Measurements from ENCODE around the gene ERICH6.

ERICH6 gene

DNA sequence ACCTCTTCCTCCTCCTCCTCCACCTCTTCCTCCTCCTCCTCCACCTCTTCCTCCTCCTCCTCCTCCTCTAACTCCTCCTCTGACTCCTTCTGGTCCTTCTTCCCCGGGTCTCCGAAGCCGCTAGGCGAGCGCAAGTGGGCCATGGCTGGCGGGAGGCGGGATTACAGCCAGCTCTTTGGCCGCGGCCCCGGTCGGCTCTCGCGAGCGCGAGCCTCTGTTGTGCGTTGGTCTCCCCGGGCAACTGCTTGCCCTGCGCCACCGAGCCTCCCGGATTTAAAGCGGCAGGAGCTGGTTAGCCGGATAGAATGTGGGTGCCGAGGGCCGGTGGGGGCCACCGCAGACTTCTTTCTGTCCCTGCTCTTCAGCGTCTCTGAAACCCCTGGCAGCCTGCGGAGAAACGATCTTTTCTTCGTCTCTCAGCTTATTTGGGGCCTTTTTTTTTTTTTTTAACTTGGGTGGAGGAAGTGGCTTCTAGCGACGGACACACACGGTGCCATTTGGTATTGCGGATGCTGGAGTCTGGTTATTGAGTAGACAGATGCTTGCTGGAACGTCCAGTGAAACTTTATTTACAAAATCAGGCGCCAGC lies at the start of gene ERICH6:
Gene ERICH6, minus strand, starts transcription at position 165 of the 589 bp plus-strand sequence. Its CDS starts 22 bp downstream, at position 143.
- peak; percentile 99 for ATAC-seq
- TF ChIP-seq, protein P1, sequence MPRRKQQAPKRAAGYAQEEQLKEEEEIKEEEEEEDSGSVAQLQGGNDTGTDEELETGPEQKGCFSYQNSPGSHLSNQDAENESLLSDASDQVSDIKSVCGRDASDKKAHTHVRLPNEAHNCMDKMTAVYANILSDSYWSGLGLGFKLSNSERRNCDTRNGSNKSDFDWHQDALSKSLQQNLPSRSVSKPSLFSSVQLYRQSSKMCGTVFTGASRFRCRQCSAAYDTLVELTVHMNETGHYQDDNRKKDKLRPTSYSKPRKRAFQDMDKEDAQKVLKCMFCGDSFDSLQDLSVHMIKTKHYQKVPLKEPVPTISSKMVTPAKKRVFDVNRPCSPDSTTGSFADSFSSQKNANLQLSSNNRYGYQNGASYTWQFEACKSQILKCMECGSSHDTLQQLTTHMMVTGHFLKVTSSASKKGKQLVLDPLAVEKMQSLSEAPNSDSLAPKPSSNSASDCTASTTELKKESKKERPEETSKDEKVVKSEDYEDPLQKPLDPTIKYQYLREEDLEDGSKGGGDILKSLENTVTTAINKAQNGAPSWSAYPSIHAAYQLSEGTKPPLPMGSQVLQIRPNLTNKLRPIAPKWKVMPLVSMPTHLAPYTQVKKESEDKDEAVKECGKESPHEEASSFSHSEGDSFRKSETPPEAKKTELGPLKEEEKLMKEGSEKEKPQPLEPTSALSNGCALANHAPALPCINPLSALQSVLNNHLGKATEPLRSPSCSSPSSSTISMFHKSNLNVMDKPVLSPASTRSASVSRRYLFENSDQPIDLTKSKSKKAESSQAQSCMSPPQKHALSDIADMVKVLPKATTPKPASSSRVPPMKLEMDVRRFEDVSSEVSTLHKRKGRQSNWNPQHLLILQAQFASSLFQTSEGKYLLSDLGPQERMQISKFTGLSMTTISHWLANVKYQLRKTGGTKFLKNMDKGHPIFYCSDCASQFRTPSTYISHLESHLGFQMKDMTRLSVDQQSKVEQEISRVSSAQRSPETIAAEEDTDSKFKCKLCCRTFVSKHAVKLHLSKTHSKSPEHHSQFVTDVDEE (CRISPR knock-in tag; IDR thresholded peaks at IDR 0.05): no peak
- TF ChIP-seq ZFP30 (CRISPR knock-in tag; IDR thresholded peaks at IDR 0.05) (no peak), ZNF8 (CRISPR knock-in tag; IDR thresholded peaks at IDR 0.05) (no peak), ZC3H10 (CRISPR knock-in tag; IDR thresholded peaks at IDR 0.05) (no peak), OSR1 (CRISPR knock-in tag; IDR thresholded peaks at IDR 0.05) (peak; percentile 68; the same call in 1 of the 2 replicates)

DNA sequence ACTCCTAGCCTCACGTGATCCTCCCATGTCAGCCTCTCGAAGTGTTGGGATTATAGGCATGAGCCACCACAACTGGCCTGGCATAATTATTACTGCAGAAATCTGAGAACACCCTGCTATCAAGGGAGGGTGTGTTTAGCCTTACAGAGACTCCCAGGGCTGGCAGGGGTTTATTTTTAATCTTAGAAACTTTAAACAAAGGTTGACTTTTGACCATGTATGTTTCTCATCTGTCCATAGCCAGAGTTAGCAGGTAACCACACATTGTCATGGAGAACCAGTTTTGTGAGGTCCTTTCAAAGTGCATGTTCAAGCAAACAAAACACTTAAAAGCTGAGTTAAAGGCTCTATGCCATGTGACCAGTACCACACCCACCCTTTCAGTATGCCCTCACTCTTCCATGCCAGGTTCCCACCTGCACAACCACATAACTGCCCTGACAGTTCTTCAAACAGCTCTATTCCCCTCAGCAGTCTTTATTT lies 48.1 kb upstream of the ERICH6 start:
- TF ChIP-seq ZNF565 (CRISPR knock-in tag; conservative IDR thresholded peaks at IDR 0.05; ENCODE audit: low read depth): no peak
- TF ChIP-seq, protein P2, sequence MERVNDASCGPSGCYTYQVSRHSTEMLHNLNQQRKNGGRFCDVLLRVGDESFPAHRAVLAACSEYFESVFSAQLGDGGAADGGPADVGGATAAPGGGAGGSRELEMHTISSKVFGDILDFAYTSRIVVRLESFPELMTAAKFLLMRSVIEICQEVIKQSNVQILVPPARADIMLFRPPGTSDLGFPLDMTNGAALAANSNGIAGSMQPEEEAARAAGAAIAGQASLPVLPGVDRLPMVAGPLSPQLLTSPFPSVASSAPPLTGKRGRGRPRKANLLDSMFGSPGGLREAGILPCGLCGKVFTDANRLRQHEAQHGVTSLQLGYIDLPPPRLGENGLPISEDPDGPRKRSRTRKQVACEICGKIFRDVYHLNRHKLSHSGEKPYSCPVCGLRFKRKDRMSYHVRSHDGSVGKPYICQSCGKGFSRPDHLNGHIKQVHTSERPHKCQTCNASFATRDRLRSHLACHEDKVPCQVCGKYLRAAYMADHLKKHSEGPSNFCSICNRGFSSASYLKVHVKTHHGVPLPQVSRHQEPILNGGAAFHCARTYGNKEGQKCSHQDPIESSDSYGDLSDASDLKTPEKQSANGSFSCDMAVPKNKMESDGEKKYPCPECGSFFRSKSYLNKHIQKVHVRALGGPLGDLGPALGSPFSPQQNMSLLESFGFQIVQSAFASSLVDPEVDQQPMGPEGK (CRISPR knock-in tag; IDR thresholded peaks at IDR 0.05; ENCODE audit: borderline replicate concordance): no peak
- TF ChIP-seq ZNF70 (CRISPR knock-in tag; IDR thresholded peaks at IDR 0.05): no peak
- no peak for TF ChIP-seq CSDC2 (CRISPR knock-in tag; IDR thresholded peaks at IDR 0.05)
- TF ChIP-seq ZFP3 (CRISPR knock-in tag; IDR thresholded peaks at IDR 0.05): no peak
- TF ChIP-seq, protein P1 (CRISPR knock-in tag; IDR thresholded peaks at IDR 0.05): no peak
- TF ChIP-seq ZFP30 (CRISPR knock-in tag; IDR thresholded peaks at IDR 0.05): no peak
- TF ChIP-seq, protein P3, sequence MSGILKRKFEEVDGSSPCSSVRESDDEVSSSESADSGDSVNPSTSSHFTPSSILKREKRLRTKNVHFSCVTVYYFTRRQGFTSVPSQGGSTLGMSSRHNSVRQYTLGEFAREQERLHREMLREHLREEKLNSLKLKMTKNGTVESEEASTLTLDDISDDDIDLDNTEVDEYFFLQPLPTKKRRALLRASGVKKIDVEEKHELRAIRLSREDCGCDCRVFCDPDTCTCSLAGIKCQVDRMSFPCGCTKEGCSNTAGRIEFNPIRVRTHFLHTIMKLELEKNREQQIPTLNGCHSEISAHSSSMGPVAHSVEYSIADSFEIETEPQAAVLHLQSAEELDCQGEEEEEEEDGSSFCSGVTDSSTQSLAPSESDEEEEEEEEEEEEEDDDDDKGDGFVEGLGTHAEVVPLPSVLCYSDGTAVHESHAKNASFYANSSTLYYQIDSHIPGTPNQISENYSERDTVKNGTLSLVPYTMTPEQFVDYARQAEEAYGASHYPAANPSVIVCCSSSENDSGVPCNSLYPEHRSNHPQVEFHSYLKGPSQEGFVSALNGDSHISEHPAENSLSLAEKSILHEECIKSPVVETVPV (CRISPR knock-in tag; IDR thresholded peaks at IDR 0.05): no peak
- TF ChIP-seq ESRRG (CRISPR knock-in tag; IDR thresholded peaks at IDR 0.05): no peak
- no peak for TF ChIP-seq TCF4 (CRISPR knock-in tag; IDR thresholded peaks at IDR 0.05; ENCODE audit: borderline replicate concordance)
- TF ChIP-seq PPARA (CRISPR knock-in tag; IDR thresholded peaks at IDR 0.05; ENCODE audit: borderline replicate concordance): no peak
- TF ChIP-seq ISL1 (CRISPR knock-in tag; IDR thresholded peaks at IDR 0.05): no peak
- TF ChIP-seq ZNF8 (CRISPR knock-in tag; IDR thresholded peaks at IDR 0.05): no peak
- TF ChIP-seq RARB (CRISPR knock-in tag; IDR thresholded peaks at IDR 0.05): no peak
- TF ChIP-seq GLIS3 (CRISPR knock-in tag; IDR thresholded peaks at IDR 0.05): no peak
- ATAC-seq: no peak

DNA sequence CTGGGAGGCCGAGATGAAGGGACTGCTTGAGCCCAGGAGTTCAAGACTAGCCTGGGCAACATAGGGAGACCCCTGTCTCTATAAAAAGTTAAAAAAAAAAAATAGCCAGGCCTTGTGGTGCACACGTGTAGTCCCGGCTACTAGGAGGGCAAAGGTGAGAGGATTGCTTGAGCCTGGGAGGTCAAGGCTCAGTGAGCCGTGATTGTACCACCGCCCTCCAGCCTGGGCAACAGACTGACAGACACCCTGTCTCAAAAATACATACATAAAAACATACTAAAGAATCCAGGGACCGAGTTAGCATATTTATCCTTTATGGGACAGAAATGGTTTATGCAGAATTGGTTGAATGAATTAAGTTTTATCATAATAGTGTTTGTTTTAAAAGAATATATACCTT lies 45.5 kb upstream of the ERICH6 start:
- TF ChIP-seq, protein P4, sequence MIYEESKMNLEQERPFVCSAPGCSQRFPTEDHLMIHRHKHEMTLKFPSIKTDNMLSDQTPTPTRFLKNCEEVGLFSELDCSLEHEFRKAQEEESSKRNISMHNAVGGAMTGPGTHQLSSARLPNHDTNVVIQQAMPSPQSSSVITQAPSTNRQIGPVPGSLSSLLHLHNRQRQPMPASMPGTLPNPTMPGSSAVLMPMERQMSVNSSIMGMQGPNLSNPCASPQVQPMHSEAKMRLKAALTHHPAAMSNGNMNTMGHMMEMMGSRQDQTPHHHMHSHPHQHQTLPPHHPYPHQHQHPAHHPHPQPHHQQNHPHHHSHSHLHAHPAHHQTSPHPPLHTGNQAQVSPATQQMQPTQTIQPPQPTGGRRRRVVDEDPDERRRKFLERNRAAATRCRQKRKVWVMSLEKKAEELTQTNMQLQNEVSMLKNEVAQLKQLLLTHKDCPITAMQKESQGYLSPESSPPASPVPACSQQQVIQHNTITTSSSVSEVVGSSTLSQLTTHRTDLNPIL (CRISPR knock-in tag; IDR thresholded peaks at IDR 0.05; ENCODE audit: low read depth): no peak
- TF ChIP-seq, protein P3 (CRISPR knock-in tag; IDR thresholded peaks at IDR 0.05): no peak
- TF ChIP-seq ZFP3 (CRISPR knock-in tag; IDR thresholded peaks at IDR 0.05): no peak
- TF ChIP-seq BACH2 (CRISPR knock-in tag; IDR thresholded peaks at IDR 0.05; ENCODE audit: borderline replicate concordance): no peak
- no peak for TF ChIP-seq ZNF8 (CRISPR knock-in tag; IDR thresholded peaks at IDR 0.05)
- no peak for TF ChIP-seq ZFP30 (CRISPR knock-in tag; IDR thresholded peaks at IDR 0.05)
- TF ChIP-seq ESRRG (CRISPR knock-in tag; IDR thresholded peaks at IDR 0.05): no peak
- no peak for ATAC-seq

Data from SK-N-SH treated with all-trans-retinoic acid at 6 μM for 48 hours (cell line).